WTC11 (cell line): ENCODE results near the gene ITPK1. TPM values are rescaled to one million over a fixed set of nuclear protein-coding genes. Genes with fewer than 3 reads are reported as not detected.
A peak's percentile ranks its signal among the peaks of the same experiment; 100 is the strongest.

Experiments
- ATAC-seq: fragments of 200-7000 bp; cut with Tn5 transposase; 2 replicates; pipeline ENCODE4 v1.10.0; 2021; ENCODE audit warnings: mild to moderate bottlenecking, moderate library complexity
- CTCF ChIA-PET: fragments of 300-600 bp; sonication (Branson Sonifier 250); formaldehyde crosslinking; loops from one replicate; lab custom pipeline; 2021; ENCODE audit warnings: antibody characterized with exemption; lab: Charles Lee
- POLR2A ChIA-PET: fragments of 350-600 bp; sonication (Branson Sonifier 250); formaldehyde crosslinking; loops from one replicate; lab custom pipeline; 2021; ENCODE audit warnings: antibody characterized with exemption; lab: Charles Lee
- DNase-seq: peaks from one replicate; pipeline ENCODE4 v3.0.0; 2021; ENCODE audit warnings: low spot score
- H3K27ac Mint-ChIP-seq: 2 replicates; pipeline ENCODE4 v1.8.0; 2021; ENCODE audit warnings: mixed read lengths
- H3K27me3 Mint-ChIP-seq: 2 replicates; pipeline ENCODE4 v1.8.0; 2021; ENCODE audit warnings: low read depth, mild to moderate bottlenecking, moderate library complexity, mixed read lengths
- H3K36me3 Mint-ChIP-seq: 2 replicates; pipeline ENCODE4 v1.8.0; 2021; ENCODE audit warnings: mixed read lengths
- H3K4me1 Mint-ChIP-seq: 2 replicates; pipeline ENCODE4 v1.8.0; 2022; ENCODE audit warnings: mixed read lengths
- H3K4me3 Mint-ChIP-seq: 2 replicates; pipeline ENCODE4 v1.8.0; 2021; ENCODE audit warnings: mild to moderate bottlenecking, moderate library complexity, mixed read lengths
- H3K9me3 Mint-ChIP-seq: 2 replicates; pipeline ENCODE4 v1.8.0; 2021; ENCODE audit warnings: mixed read lengths
- CREM ChIP-seq: sonication (generic); formaldehyde crosslinking; IDR thresholded peaks from 2 replicates; pipeline ENCODE4 v1.8.1; 2022; ENCODE audit warnings: mild to moderate bottlenecking, missing genetic modification reagents, moderate library complexity
- EMX1 ChIP-seq: fragments of 250-450 bp; sonication (Bioruptor Pico); IDR thresholded peaks from 2 replicates; pipeline ENCODE4 v1.8.0; 2021; ENCODE audit warnings: mild to moderate bottlenecking
- ESRRA ChIP-seq: sonication (generic); formaldehyde crosslinking; IDR thresholded peaks from 2 replicates; pipeline ENCODE4 v1.8.1; 2022; ENCODE audit warnings: mild to moderate bottlenecking, missing genetic modification reagents, borderline replicate concordance
- GABPB1 ChIP-seq: sonication (generic); formaldehyde crosslinking; IDR thresholded peaks from 2 replicates; pipeline ENCODE4 v1.8.1; 2023; ENCODE audit warnings: mild to moderate bottlenecking, missing genetic modification reagents
- GRHL2 ChIP-seq: fragments of 250-450 bp; sonication (Bioruptor Pico); IDR thresholded peaks from 2 replicates; pipeline ENCODE4 v1.8.0; 2022; ENCODE audit warnings: mild to moderate bottlenecking, moderate library complexity; ENCODE audit not compliant: insufficient replicate concordance, severe bottlenecking
- GTF2I ChIP-seq: fragments of 250-450 bp; sonication (Bioruptor Pico); conservative IDR thresholded peaks from 2 replicates; pipeline ENCODE4 v1.4.0; 2021; ENCODE audit warnings: mild to moderate bottlenecking
- IRF2 ChIP-seq: sonication (generic); formaldehyde crosslinking; IDR thresholded peaks from 2 replicates; pipeline ENCODE4 v1.8.0; 2022; ENCODE audit warnings: low read depth, missing genetic modification reagents, borderline replicate concordance
- SMAD3 ChIP-seq: sonication (generic); formaldehyde crosslinking; IDR thresholded peaks from 2 replicates; pipeline ENCODE4 v1.8.0; 2022; ENCODE audit warnings: missing genetic modification reagents, mild to moderate bottlenecking, borderline replicate concordance
- ZBTB21 ChIP-seq: sonication (generic); formaldehyde crosslinking; IDR thresholded peaks from 2 replicates; pipeline ENCODE4 v1.8.1; 2023; ENCODE audit warnings: mild to moderate bottlenecking, missing genetic modification reagents, borderline replicate concordance
- ZNF232 ChIP-seq: sonication (generic); formaldehyde crosslinking; IDR thresholded peaks from 2 replicates; pipeline ENCODE4 v1.8.0; 2022; ENCODE audit warnings: mild to moderate bottlenecking, missing genetic modification reagents
- ZNF317 ChIP-seq: sonication (generic); formaldehyde crosslinking; IDR thresholded peaks from 2 replicates; pipeline ENCODE4 v1.8.1; 2023; ENCODE audit warnings: low read depth, mild to moderate bottlenecking, moderate library complexity, missing genetic modification reagents, borderline replicate concordance
- ZNF671 ChIP-seq: fragments of 250-450 bp; sonication (Bioruptor Pico); IDR thresholded peaks from 2 replicates; pipeline ENCODE4 v1.8.0; 2021; ENCODE audit warnings: mild to moderate bottlenecking
- total RNA-seq: library from RNA; stranded (reverse); gene quantifications from 3 replicates; pipeline ENCODE4 v1.2.3, GENCODE V29; 2021
- TF ChIP-seq, protein P1 (sequence below): sonication (generic); formaldehyde crosslinking; IDR thresholded peaks from 2 replicates; pipeline ENCODE4 v1.8.0; 2022; ENCODE audit warnings: mild to moderate bottlenecking, missing genetic modification reagents
- TF ChIP-seq, protein P2 (sequence below): sonication (generic); formaldehyde crosslinking; IDR thresholded peaks from 2 replicates; pipeline ENCODE4 v1.8.1; 2023; ENCODE audit warnings: mild to moderate bottlenecking, missing genetic modification reagents, moderate library complexity
- TF ChIP-seq, protein P3 (sequence below): sonication (generic); formaldehyde crosslinking; IDR thresholded peaks from 2 replicates; pipeline ENCODE4 v1.8.1; 2023; ENCODE audit warnings: mild to moderate bottlenecking, missing genetic modification reagents, borderline replicate concordance
- TF ChIP-seq, protein P4 (sequence below): sonication (generic); formaldehyde crosslinking; IDR thresholded peaks from 2 replicates; pipeline ENCODE4 v1.8.1; 2022; ENCODE audit warnings: low read depth, missing genetic modification reagents, borderline replicate concordance
- TF ChIP-seq, protein P5 (sequence below): sonication (generic); formaldehyde crosslinking; conservative IDR thresholded peaks from 2 replicates; pipeline ENCODE4 v1.8.1; 2023; ENCODE audit warnings: mild to moderate bottlenecking, low read depth, missing genetic modification reagents, moderate library complexity
- TF ChIP-seq, protein P6 (sequence below): sonication (generic); formaldehyde crosslinking; IDR thresholded peaks from 2 replicates; pipeline ENCODE4 v1.8.1; 2023; ENCODE audit warnings: mild to moderate bottlenecking, missing genetic modification reagents, moderate library complexity
- TF ChIP-seq, protein P7 (sequence below): sonication (generic); formaldehyde crosslinking; IDR thresholded peaks from 2 replicates; pipeline ENCODE4 v1.8.0; 2023; ENCODE audit warnings: missing genetic modification reagents

Gene ITPK1
- total RNA-seq, 1 experiment from 2014 or later: 144 TPM

DNA sequence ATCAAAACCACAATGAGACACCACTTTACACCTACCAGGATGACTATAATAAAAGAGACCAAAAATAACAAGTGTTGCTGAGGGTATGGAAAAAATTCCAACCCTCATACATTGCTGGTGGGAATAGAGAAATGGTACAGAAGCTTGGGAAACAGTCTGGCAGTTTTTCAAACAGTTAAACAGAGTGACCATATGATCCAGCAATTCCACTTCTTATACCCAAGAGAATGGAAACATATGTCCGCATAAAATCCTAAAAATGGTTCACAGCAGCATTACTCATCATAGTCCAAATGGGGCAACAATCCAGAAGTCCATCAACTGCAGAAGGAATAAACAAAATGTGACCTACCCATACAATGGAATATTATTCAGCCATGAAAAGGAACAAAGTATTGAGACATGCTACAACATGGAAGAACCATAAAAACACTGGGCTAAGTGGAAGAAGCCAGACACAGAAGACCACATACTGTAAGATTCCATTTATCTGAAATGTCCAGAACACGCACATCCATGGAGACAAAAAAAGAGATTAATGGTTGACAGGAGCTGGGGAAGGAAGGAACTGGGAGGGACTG is 148.3 kb downstream of the ITPK1 start:
- peaks cover 15% of the 10 kb centered on the region for H3K9me3 Mint-ChIP-seq
- DNase-seq: no peak
- CTCF ChIA-PET: no interaction called here
- H3K27me3 Mint-ChIP-seq: no peaks in the 10 kb centered on the region
- H3K4me3 Mint-ChIP-seq: no peak overlapping the region
- no peak for TF ChIP-seq GABPB1 (CRISPR knock-in tag)
- TF ChIP-seq ZNF671 (CRISPR knock-in tag): no peak
- TF ChIP-seq GTF2I: no peak
- TF ChIP-seq, protein P1, sequence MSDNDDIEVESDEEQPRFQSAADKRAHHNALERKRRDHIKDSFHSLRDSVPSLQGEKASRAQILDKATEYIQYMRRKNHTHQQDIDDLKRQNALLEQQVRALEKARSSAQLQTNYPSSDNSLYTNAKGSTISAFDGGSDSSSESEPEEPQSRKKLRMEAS: no peak
- TF ChIP-seq SMAD3 (CRISPR knock-in tag): no peak
- TF ChIP-seq GRHL2 (CRISPR knock-in tag): no peak
- TF ChIP-seq, all 79 proteins: peak for 0
- POLR2A ChIA-PET: no interaction called here
- Mint-ChIP-seq H3K27ac (no peak overlapping the region), H3K4me1 (peaks cover 54% of the 10 kb centered on the region), H3K36me3 (peaks cover 10% of the 10 kb centered on the region)
- no peak for ATAC-seq

DNA sequence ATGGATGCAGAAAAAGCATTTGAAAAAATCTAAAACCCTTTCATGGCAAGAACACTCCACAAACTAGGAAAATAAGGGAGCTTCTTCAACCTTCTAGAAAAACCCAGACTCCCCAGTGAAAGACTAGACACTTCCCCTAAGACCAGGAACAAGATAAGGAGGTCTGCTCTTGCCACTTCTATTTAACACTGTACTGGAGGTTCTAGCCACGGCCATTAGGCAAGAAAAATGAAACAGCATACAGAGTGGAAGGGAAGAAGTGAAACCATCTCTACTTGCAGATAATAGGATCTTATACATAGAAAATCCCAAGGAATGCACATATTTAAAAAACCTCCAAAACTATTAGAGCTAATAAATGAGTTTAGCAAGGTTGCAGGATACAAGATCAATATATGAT is 150.4 kb downstream of the ITPK1 start:
- TF ChIP-seq ZBTB21 (CRISPR knock-in tag) (no peak), IRF2 (no peak)
- H3K36me3 Mint-ChIP-seq: peaks cover 13% of the 10 kb centered on the region
- H3K9me3 Mint-ChIP-seq: peaks cover 15% of the 10 kb centered on the region
- H3K27ac Mint-ChIP-seq: no peak overlapping the region
- no peaks in the 10 kb centered on the region for H3K27me3 Mint-ChIP-seq
- POLR2A ChIA-PET: no interaction called here
- DNase-seq (no peak), ATAC-seq (no peak)
- CTCF ChIA-PET: interaction anchor here (1.0 to 1.7 kb wide), 2 partner anchors 148 to 150 kb away, joined by 4 to 5 read pairs; no protein-coding TSS in a partner anchor
- H3K4me1 Mint-ChIP-seq: peaks cover 37% of the 10 kb centered on the region
- H3K4me3 Mint-ChIP-seq: no peak overlapping the region

DNA sequence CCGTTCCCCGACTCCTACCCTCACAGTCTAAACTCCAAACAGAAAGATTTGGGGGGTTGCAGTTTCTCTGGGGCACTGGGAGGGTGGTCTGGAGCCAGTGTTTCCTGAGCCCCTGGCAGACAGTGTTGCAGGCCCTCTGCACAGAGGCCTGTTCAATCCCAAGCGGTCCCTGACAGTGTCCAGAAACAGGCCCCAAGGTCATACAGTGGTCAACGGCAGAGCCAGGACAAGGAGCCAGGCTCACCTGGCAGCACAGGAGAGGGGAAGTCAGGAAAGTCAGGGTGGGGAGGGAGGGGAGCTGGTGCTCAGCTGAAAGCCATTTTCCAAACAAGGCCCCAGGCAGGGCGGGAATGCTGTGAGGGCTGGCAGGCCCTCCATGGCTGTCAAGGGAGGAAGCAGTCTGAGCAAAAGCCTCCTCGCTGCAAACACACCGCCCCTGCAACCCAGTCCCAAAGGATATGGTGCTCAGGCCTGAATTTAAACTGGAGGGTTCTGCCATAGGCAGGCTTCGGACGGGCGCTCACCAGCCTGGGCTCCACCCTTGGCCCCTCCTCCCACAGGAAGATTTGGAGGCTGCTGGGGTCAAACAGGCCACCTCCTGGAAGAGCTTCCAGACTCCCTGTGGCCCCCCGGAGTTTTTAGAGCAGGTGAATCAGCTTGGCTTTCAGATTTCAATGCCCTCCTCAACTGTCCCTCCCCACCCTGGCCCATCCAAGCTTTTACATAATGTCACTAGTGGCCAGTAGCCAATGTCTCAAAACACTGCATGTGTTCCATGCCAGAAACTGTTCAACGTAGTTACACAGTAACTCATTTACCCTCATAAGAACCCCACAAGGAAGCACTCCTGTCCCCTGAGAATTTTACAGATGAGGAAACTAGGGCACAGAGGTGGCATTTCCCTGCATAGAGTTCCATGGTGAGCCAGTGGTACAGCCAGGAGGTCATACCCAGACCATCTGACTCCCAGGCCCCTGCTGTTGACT is 151.3 kb downstream of the ITPK1 start:
- peaks cover 13% of the 10 kb centered on the region for H3K36me3 Mint-ChIP-seq
- H3K4me3 Mint-ChIP-seq: no peak overlapping the region
- ChIA-PET CTCF (interaction anchor here (1.0 to 2.9 kb wide), 6 partner anchors 10 to 243 kb away, joined by 3 to 13 read pairs (median 5); partner anchors contain the start of gene UBR7), POLR2A (no interaction called here)
- DNase-seq (no peak), ATAC-seq (peak; percentile 41)
- peaks cover 15% of the 10 kb centered on the region for H3K9me3 Mint-ChIP-seq
- no peak overlapping the region for H3K27ac Mint-ChIP-seq
- no peaks in the 10 kb centered on the region for H3K27me3 Mint-ChIP-seq
- H3K4me1 Mint-ChIP-seq: peaks cover 28% of the 10 kb centered on the region
- TF ChIP-seq ZNF317 (CRISPR knock-in tag) (no peak), CREM (CRISPR knock-in tag) (no peak), EMX1 (CRISPR knock-in tag) (no peak), ESRRA (CRISPR knock-in tag) (no peak), ZNF232 (no peak)
- TF ChIP-seq, protein P2, sequence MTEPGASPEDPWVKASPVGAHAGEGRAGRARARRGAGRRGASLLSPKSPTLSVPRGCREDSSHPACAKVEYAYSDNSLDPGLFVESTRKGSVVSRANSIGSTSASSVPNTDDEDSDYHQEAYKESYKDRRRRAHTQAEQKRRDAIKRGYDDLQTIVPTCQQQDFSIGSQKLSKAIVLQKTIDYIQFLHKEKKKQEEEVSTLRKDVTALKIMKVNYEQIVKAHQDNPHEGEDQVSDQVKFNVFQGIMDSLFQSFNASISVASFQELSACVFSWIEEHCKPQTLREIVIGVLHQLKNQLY (CRISPR knock-in tag): no peak
- TF ChIP-seq, protein P3, sequence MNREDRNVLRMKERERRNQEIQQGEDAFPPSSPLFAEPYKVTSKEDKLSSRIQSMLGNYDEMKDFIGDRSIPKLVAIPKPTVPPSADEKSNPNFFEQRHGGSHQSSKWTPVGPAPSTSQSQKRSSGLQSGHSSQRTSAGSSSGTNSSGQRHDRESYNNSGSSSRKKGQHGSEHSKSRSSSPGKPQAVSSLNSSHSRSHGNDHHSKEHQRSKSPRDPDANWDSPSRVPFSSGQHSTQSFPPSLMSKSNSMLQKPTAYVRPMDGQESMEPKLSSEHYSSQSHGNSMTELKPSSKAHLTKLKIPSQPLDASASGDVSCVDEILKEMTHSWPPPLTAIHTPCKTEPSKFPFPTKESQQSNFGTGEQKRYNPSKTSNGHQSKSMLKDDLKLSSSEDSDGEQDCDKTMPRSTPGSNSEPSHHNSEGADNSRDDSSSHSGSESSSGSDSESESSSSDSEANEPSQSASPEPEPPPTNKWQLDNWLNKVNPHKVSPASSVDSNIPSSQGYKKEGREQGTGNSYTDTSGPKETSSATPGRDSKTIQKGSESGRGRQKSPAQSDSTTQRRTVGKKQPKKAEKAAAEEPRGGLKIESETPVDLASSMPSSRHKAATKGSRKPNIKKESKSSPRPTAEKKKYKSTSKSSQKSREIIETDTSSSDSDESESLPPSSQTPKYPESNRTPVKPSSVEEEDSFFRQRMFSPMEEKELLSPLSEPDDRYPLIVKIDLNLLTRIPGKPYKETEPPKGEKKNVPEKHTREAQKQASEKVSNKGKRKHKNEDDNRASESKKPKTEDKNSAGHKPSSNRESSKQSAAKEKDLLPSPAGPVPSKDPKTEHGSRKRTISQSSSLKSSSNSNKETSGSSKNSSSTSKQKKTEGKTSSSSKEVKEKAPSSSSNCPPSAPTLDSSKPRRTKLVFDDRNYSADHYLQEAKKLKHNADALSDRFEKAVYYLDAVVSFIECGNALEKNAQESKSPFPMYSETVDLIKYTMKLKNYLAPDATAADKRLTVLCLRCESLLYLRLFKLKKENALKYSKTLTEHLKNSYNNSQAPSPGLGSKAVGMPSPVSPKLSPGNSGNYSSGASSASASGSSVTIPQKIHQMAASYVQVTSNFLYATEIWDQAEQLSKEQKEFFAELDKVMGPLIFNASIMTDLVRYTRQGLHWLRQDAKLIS: no peak
- TF ChIP-seq, protein P4, sequence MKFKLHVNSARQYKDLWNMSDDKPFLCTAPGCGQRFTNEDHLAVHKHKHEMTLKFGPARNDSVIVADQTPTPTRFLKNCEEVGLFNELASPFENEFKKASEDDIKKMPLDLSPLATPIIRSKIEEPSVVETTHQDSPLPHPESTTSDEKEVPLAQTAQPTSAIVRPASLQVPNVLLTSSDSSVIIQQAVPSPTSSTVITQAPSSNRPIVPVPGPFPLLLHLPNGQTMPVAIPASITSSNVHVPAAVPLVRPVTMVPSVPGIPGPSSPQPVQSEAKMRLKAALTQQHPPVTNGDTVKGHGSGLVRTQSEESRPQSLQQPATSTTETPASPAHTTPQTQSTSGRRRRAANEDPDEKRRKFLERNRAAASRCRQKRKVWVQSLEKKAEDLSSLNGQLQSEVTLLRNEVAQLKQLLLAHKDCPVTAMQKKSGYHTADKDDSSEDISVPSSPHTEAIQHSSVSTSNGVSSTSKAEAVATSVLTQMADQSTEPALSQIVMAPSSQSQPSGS (CRISPR knock-in tag): no peak
- TF ChIP-seq, protein P5, sequence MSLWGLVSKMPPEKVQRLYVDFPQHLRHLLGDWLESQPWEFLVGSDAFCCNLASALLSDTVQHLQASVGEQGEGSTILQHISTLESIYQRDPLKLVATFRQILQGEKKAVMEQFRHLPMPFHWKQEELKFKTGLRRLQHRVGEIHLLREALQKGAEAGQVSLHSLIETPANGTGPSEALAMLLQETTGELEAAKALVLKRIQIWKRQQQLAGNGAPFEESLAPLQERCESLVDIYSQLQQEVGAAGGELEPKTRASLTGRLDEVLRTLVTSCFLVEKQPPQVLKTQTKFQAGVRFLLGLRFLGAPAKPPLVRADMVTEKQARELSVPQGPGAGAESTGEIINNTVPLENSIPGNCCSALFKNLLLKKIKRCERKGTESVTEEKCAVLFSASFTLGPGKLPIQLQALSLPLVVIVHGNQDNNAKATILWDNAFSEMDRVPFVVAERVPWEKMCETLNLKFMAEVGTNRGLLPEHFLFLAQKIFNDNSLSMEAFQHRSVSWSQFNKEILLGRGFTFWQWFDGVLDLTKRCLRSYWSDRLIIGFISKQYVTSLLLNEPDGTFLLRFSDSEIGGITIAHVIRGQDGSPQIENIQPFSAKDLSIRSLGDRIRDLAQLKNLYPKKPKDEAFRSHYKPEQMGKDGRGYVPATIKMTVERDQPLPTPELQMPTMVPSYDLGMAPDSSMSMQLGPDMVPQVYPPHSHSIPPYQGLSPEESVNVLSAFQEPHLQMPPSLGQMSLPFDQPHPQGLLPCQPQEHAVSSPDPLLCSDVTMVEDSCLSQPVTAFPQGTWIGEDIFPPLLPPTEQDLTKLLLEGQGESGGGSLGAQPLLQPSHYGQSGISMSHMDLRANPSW (CRISPR knock-in tag): no peak
- TF ChIP-seq, protein P6, sequence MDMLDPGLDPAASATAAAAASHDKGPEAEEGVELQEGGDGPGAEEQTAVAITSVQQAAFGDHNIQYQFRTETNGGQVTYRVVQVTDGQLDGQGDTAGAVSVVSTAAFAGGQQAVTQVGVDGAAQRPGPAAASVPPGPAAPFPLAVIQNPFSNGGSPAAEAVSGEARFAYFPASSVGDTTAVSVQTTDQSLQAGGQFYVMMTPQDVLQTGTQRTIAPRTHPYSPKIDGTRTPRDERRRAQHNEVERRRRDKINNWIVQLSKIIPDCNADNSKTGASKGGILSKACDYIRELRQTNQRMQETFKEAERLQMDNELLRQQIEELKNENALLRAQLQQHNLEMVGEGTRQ: no peak
- TF ChIP-seq, protein P7, sequence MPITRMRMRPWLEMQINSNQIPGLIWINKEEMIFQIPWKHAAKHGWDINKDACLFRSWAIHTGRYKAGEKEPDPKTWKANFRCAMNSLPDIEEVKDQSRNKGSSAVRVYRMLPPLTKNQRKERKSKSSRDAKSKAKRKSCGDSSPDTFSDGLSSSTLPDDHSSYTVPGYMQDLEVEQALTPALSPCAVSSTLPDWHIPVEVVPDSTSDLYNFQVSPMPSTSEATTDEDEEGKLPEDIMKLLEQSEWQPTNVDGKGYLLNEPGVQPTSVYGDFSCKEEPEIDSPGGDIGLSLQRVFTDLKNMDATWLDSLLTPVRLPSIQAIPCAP (CRISPR knock-in tag): no peak
